Left lung (tissue), 10 donors: Measurements from ENCODE around the gene GALNT2. TPM values are rescaled to one million over a fixed set of nuclear protein-coding genes. Genes with fewer than 3 reads are reported as not detected.
A peak's percentile ranks its signal among the peaks of the same experiment; 100 is the strongest.

Source experiments
- ATAC-seq: fragments of 200-7000 bp; cut with Tn5 transposase; one replicate; pipeline ENCODE4 v1.9.1; 2020; ENCODE audit warnings: moderate library complexity
- DNase-seq, 4 donors: peaks; one replicate each; pipeline ENCODE4 v3.0.0-alpha.2; 2013 to 2020
- H3K27ac ChIP-seq, 2 donors: fragments of 200-600 bp; sonication (generic) in 1 of 2; one replicate each; pipeline versions ENCODE4 v1.5.0 to v1.8.0; 2020 to 2021
- H3K27me3 ChIP-seq, 2 donors: fragments of 200-600 bp; sonication (generic) in 1 of 2; one replicate each; pipeline versions ENCODE4 v1.5.0 to v1.8.0; 2020 to 2021
- H3K36me3 ChIP-seq, 2 donors: fragments of 200-600 bp; sonication (generic) in 1 of 2; one replicate each; pipeline versions ENCODE4 v1.5.0 to v1.8.0; 2020 to 2021
- H3K4me1 ChIP-seq, 2 donors: fragments of 200-600 bp; one replicate each; pipeline ENCODE4 v1.8.0; 2021
- H3K4me3 ChIP-seq, 2 donors: fragments of 200-600 bp; sonication (generic) in 1 of 2; one replicate each; pipeline versions ENCODE4 v1.5.0 to v1.8.0; 2020 to 2021; ENCODE audit warnings: mild to moderate bottlenecking in 1 of 2
- H3K9me3 ChIP-seq, 2 donors: fragments of 200-600 bp; sonication (generic) in 1 of 2; one replicate each; pipeline versions ENCODE4 v1.5.0 to v1.8.0; 2020 to 2021
- CTCF ChIP-seq, 2 donors: fragments of 200-600 bp; sonication (generic) in 1 of 2; IDR thresholded peaks; one replicate each; pipeline versions ENCODE4 v1.5.0 to v1.8.0; 2021; ENCODE audit warnings: antibody characterized with exemption in 2 of 2
- intact Hi-C, 2 donors: fragments of 100-400 bp; cut with DNase I; formaldehyde crosslinking; loops; one replicate each; pipeline versions ENCODE4 v1.11.2 to v1.14.2; 2022
- polyA plus RNA-seq, 6 donors: library from polyadenylated mRNA; unstranded; fragments of 120-200 nt; gene quantifications; one replicate each; pipeline ENCODE4 v1.2.1, GENCODE V29; 2013; ENCODE audit not compliant: insufficient read length in 6 of 6
- total RNA-seq, 2 donors: library from RNA; stranded (reverse); fragmentation: NEBNext Ultra II Directional; extraction: Animal tissue kit (Norgen Biotek cat#: 25700); gene quantifications; one replicate each; pipeline ENCODE4 v1.2.1, GENCODE V29; 2021
- donor health status: DM: no; HTN: yes; CAD: no.
- donor health status: DM: no; HTN: no; CAD: no.

Gene GALNT2
- total and polyA plus RNA-seq, 8 donors = 27.6 to 114 (median 40.0) TPM

DNA sequence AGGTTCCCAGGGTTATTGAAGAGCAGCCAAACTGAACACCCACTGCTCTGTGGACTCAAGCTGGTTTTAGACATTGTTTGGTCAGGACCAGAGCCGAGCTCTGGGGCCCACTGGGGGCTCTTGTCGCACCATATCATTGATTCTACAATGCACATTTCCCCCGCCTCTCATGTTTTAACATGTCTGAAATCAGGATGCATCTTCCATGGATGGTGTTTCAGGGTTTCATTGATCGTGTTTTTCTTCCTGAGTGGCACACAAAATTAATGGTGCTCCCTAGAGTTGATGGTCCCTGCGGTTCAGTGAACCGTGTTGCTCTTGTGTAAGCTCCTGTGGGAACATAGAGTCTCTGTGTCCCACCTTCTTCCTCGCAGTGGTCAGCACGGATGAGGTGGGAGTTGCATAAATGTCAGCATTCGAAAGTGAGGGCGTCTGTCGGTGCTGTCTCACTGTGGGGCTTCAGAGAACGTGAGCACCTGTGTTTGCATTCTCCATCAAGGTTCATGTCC is 38.3 kb downstream of the GALNT2 start:
- H3K4me1 ChIP-seq = peaks cover 41 to 91% of the 10 kb centered on the region in 2 donors
- H3K27ac ChIP-seq = peak overlapping the region; percentile 72 to 94
- no peak overlapping the region for H3K4me3 ChIP-seq
- TF ChIP-seq CTCF (IDR thresholded peaks at IDR 0.05) = no peak
- ATAC-seq = no peak
- no peaks in the 10 kb centered on the region for H3K27me3 ChIP-seq
- no peak for DNase-seq
- no peaks in the 10 kb centered on the region for H3K36me3 ChIP-seq
- intact Hi-C loops = no loop called here
- no peaks in the 10 kb centered on the region for H3K9me3 ChIP-seq

GRCh38 chr1:230105754-230106625 is 39.0 kb downstream of the GALNT2 start:
- Histone ChIP-seq H3K4me3 (no peak overlapping the region), H3K36me3 (no peaks in the 10 kb centered on the region), H3K27me3 (no peaks in the 10 kb centered on the region), H3K9me3 (no peaks in the 10 kb centered on the region), H3K4me1 (peaks cover 40 to 93% of the 10 kb centered on the region in 2 donors), H3K27ac (peak overlapping the region; percentile 72 to 94)
- intact Hi-C loops = no loop called here
- TF ChIP-seq CTCF (IDR thresholded peaks at IDR 0.05) = no peak
- DNase-seq (no peak), ATAC-seq (peak; percentile 54)

DNA sequence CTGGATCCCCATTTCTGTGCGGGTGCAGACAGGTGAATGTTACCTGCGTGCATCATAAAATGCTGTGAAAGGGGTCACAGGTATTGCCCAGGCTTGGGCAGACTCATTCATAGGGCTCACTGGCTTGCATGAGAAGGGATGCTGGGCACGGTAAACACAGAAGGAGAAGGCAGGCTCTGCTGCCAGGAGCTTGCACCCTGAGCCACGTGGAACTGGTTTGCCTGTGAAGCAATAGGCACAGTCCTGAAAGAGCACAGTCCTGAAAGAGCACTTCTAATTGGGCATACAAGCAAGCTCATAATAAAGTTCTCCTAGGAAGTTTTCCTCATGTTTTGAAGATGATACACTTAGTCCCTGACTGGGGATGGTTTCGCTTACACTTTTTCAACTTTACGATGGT is 40.9 kb downstream of the GALNT2 start:
- no peak for DNase-seq
- no peak overlapping the region for H3K27ac ChIP-seq
- no peak for TF ChIP-seq CTCF (IDR thresholded peaks at IDR 0.05)
- no peak overlapping the region for H3K4me3 ChIP-seq
- no peaks in the 10 kb centered on the region for H3K36me3 ChIP-seq
- intact Hi-C loops = no loop called here
- no peaks in the 10 kb centered on the region for H3K27me3 ChIP-seq
- ATAC-seq = no peak
- peaks cover 45 to 93% of the 10 kb centered on the region in 2 donors for H3K4me1 ChIP-seq
- no peaks in the 10 kb centered on the region for H3K9me3 ChIP-seq

GRCh38 chr1:230108580-230108979 is 41.5 kb downstream of the GALNT2 start:
- no peak overlapping the region for H3K4me3 ChIP-seq
- H3K27me3 ChIP-seq = no peaks in the 10 kb centered on the region
- peaks cover 50 to 93% of the 10 kb centered on the region in 2 donors for H3K4me1 ChIP-seq
- no peak for TF ChIP-seq CTCF (IDR thresholded peaks at IDR 0.05)
- DNase-seq = no peak
- H3K36me3 ChIP-seq = peaks cover 0 to 1% of the 10 kb centered on the region in 2 donors
- no peaks in the 10 kb centered on the region for H3K9me3 ChIP-seq
- H3K27ac ChIP-seq = no peak overlapping the region
- ATAC-seq = no peak
- intact Hi-C loops = no loop called here

DNA sequence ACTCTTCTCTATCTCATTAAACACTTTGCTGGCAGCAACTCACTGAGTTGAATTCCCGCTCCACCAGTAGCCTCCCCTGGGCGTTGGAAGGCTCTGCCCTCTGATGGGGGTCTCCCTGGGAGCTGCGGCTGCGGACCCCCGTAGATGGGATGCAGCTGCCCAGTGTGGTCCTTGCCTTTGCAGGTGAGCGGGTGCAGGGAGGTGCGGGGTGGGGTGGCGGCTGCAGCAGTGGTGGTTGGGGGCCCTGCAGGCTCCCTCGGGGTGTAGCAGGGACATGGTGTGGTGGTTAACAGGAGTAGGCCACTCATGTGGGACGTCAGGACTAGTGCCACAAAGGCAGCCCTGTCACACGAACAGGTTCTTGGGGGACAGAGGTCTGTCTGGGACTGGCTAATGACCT is 42.0 kb downstream of the GALNT2 start:
- TF ChIP-seq CTCF (IDR thresholded peaks at IDR 0.05) = no peak
- intact Hi-C loops = no loop called here
- H3K27ac ChIP-seq = no peak overlapping the region
- no peaks in the 10 kb centered on the region for H3K27me3 ChIP-seq
- no peak overlapping the region for H3K4me3 ChIP-seq
- H3K36me3 ChIP-seq = peaks cover 0 to 6% of the 10 kb centered on the region in 2 donors
- DNase-seq (no peak), ATAC-seq (no peak)
- H3K9me3 ChIP-seq = no peaks in the 10 kb centered on the region
- H3K4me1 ChIP-seq = peaks cover 46 to 90% of the 10 kb centered on the region in 2 donors
